Fibroblast of the aortic adventitia (primary cell): Measurements from ENCODE around the gene CCM2. TPM values are rescaled to one million over a fixed set of nuclear protein-coding genes. Genes with fewer than 3 reads are reported as not detected.

ENCODE experiments used
- DNase-seq: peaks from one replicate; pipeline ENCODE4 v3.0.0-alpha.2; 2010; ENCODE audit warnings: low read depth
- H3K4me3 ChIP-seq: 2 replicates; pipeline ENCODE4 v1.5.1; 2011; ENCODE audit warnings: low read depth, mild to moderate bottlenecking, control low read depth, low read length, moderate library complexity
- CTCF ChIP-seq: IDR thresholded peaks from 2 replicates; pipeline ENCODE4 v1.5.1; 2011; ENCODE audit warnings: mild to moderate bottlenecking, low read length, control low read depth, inconsistent platforms; ENCODE audit not compliant: insufficient read depth
- total RNA-seq: library from RNA; depleted of rRNA; stranded (reverse); fragments of >200 nt; gene quantifications from 2 replicates; pipeline ENCODE4 v1.2.3, GENCODE V29; 2012; ENCODE audit warnings: low replicate concordance

Gene CCM2
- total RNA-seq, 1 donor: 42.9 TPM

- DNase-seq: no peak
- no peak for TF ChIP-seq CTCF
- H3K4me3 ChIP-seq: no peak overlapping the region
Observed at GRCh38 chr7:45065031-45065995, 65.3 kb downstream of the CCM2 start.

- DNase-seq: no peak
- no peak for TF ChIP-seq CTCF
- no peak overlapping the region for H3K4me3 ChIP-seq
Observed at GRCh38 chr7:45066409-45066808, 66.4 kb downstream of the CCM2 start.

GRCh38 chr7:45067582-45067981 lies 67.6 kb downstream of the CCM2 start:
- TF ChIP-seq CTCF: no peak
- H3K4me3 ChIP-seq: no peak overlapping the region
- DNase-seq: no peak

- TF ChIP-seq CTCF: no peak
- no peak for DNase-seq
- H3K4me3 ChIP-seq: no peak overlapping the region
Observed at GRCh38 chr7:45068236-45069023, 68.4 kb downstream of the CCM2 start.

DNA sequence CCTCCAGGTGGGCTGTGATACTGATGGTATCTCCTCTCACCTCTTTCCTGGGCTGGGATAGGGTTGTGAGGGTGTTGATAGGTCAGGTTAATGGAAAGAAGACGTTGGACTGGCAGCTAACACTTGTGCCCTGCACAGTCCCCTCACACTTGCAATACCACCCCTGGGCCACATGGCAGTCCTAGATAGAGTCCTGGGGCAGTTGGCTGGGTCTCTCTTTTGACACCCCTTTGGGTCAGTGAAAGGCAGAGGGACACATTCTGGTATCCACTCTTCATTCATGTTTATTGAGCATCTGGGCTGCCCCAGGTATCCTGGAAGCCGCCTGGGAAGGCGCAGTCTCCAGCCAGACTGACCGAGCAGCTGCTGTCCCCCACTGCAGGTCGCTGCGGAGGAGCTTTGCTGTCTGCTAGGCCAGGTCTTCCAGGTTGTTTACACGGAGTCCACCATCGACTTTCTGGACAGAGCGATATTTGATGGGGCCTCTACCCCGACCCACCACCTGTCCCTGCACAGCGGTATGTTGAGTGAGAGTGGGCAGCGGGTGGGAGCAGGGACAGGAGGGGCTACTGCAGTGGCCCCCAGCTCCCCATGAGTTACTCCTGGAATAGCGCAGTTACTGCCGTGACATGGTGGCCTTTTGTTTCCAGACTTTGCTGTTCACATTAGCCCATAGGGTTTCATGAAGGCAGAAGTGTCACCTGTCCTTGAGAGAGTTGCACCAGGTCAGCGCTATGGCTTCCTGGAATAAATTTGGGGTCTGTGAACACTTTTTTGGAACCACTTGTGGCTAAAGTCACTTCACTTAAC lies 69.6 kb downstream of the CCM2 start:
- TF ChIP-seq CTCF: no peak
- DNase-seq: no peak
- H3K4me3 ChIP-seq: no peak overlapping the region

- H3K4me3 ChIP-seq: no peak overlapping the region
- no peak for DNase-seq
- no peak for TF ChIP-seq CTCF
Observed at GRCh38 chr7:45070254-45070642, 70.2 kb downstream of the CCM2 start.
